CD4-positive, alpha-beta T cell treated with Interleukin-17A for 1 hour (primary cell): ENCODE results near the gene ARHGAP12.

Source experiments
- DNase-seq: peaks from one replicate; pipeline ENCODE4 v3.0.0-alpha.2; 2020

The ARHGAP12 gene

GRCh38 chr10:31948021-31948420, 19.4 kb upstream of the ARHGAP12 start:
- DNase-seq = no peak

GRCh38 chr10:31947144-31947926, 18.7 kb upstream of the ARHGAP12 start:
- DNase-seq = no peak

DNA sequence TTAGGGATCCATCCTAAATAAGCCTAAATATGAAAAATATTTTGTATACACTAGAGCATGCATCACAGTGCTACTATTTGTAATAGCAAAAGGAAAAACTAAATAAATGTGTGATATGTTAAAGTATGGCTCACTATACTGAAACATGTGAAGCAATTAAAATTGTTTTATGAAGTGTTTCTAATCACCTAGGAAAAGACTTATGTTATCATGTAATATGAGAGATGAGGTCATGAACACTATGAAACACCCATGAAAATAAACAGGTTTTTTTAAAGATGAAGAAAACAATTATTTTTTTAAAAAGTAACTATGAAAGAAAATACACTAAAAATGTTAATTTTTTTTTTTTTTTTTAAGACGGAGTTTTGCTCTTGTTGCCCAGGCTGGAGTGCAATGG, 16.8 kb upstream of the ARHGAP12 start:
- DNase-seq = no peak

- no peak for DNase-seq
Observed at GRCh38 chr10:31944071-31944433, 15.4 kb upstream of the ARHGAP12 start.

DNA sequence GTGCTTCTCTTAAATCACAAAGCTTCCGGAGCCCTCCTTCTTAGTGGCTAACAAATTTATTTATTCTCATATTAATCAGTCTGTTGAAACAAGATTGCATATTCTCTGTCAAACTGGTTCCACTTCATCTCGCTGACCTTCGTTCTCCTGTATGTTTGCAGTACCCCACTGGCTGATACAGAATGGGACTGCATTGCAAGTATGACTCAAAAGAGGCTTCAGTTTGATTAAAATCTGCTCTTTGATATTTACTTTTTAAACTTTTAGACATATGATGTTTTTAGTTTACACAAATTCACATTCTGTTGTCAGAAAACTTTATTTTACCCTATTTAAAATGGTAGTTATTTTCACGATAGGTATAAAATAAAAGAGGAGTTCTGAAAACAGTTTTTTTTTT, 14.3 kb upstream of the ARHGAP12 start:
- no peak for DNase-seq

- no peak for DNase-seq
Observed at GRCh38 chr10:31942435-31942834, 13.8 kb upstream of the ARHGAP12 start.

GRCh38 chr10:31940839-31941653, 12.4 kb upstream of the ARHGAP12 start:
- no peak for DNase-seq

- DNase-seq = no peak
Observed at GRCh38 chr10:31939797-31940708, 11.4 kb upstream of the ARHGAP12 start.

DNA sequence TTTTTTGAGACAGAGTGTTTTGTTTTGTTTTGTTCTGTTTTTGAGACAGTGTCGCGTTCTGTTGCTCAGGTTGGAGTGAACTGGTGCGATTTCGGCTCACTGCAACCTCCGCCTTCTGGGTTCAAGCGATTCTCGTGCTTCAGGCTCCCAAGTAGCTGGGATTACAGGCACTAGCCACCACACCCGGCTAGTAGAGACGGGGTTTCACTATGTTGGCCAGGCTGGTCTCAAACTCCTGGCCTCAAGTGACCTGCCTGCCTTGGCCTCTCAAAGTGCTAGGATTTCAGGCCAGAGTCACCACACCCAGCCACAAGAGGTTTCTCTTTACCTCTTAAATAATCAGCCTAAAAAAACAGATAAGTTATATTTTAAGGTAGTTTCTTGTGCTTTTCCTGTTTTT, 8.7 kb upstream of the ARHGAP12 start:
- no peak for DNase-seq

DNA sequence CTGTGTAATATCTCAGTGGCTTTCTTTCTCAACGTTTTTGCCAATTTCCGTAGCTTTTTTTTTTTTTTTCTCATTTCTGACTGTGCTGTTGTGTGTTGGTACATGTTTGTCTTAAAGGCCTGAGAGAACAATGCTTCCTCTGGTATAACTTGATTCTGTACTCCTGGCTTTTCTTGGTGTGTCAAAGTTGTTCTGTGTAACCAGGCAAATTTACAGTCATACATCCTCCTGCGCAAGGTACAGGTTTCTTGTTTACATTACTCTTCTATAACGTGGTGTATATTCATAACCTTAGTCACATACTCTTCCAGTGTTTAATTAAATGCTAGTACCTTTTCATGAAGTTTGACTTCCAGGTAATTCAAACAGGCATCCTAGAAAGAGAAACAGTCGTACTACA, 8.3 kb upstream of the ARHGAP12 start:
- DNase-seq = no peak

- no peak for DNase-seq
Observed at GRCh38 chr10:31936086-31936485, 7.5 kb upstream of the ARHGAP12 start.

GRCh38 chr10:31935678-31936077, 7.0 kb upstream of the ARHGAP12 start:
- no peak for DNase-seq

DNA sequence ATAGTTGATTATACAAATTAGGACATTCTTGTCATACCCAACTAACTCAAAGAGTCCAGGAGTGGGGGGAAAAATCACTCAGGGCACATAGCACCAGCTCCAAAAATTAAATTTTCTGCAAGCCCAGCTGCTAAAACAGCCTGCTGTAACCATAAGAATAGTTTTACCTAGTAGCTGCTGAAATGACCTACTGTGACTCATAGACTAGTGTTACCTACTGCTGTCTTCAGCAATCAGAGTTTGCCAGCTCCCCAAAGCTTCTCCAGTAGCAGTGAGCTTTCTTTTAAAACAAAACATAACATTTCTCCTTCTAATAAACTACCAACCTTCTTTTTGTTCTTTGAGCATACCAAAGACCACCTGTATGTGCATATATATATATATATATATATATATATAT, 4.2 kb upstream of the ARHGAP12 start:
- DNase-seq = no peak

GRCh38 chr10:31930856-31931255, 2.2 kb upstream of the ARHGAP12 start:
- no peak for DNase-seq

- peak; percentile 67 for DNase-seq
Observed at GRCh38 chr10:31930023-31930751, 1.6 kb upstream of the ARHGAP12 start.

DNA sequence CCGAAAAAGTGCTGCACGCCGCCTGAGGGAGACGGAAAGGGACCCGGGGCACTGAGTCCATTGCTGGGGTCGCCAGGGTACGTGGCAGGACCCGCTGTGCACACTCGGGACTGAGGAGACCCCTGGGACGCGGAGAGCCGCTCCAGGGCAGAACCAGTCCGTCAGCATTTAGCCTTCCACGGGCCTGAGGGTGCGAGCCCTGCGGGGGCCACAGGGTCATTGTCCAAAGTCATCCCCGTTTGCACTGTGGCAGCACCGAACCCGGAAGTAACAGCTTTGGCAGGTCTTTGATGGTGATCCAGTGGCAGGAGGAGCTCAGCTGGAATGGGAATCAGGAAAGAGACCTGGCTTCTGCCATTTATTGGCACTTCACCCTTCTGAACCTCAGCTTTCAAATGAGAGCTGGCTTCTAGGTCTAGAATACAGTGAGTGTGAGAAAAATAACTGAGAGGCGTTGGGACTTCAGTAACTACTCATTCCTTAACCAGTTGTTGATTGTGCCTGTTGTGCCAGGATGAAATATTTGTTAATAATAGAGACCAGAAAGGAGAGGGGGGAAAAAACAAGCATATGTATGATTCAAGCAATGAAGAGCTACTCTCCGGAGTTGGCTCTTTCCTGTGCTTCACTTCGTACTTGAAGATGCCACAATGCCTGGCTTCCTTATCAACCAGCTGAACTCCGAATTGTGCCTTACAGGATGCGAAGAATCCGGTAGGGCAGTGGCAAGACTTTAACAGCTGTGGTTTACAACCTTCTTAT, 811 bp upstream of the ARHGAP12 start:
- peak; percentile 28 for DNase-seq

- peak; percentile 74 for DNase-seq
Observed at GRCh38 chr10:31927884-31928548, 615 bp downstream of the ARHGAP12 start.

DNA sequence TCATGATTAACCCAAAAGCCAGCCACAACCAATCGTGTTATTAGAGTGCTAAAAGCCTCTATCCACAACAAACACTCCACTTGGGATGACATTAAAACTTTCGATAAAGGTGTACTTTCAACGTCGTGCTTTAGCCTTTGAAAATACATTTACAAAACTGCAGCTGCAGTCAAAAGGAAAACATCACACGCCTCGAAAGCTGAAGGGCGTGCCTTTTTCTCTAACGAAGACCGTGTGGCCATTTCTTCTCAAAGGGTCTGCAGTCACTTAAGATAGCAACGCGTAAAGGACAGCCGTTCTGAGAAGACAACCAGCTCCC, 1.1 kb downstream of the ARHGAP12 start:
- DNase-seq = no peak

GRCh38 chr10:31926765-31927564, 1.7 kb downstream of the ARHGAP12 start:
- DNase-seq = no peak

GRCh38 chr10:31926160-31926559, 2.5 kb downstream of the ARHGAP12 start:
- DNase-seq = no peak

- no peak for DNase-seq
Observed at GRCh38 chr10:31924833-31925232, 3.8 kb downstream of the ARHGAP12 start.
